Measurements from ENCODE around the gene RDX.
"Not testable (repeated sequence)": the region's sequence is repeated elsewhere in the genome, so short reads cannot be mapped to it uniquely, and the experiment has no call there.

The RDX gene

GRCh38 chr11:110199184-110199981 lies 97.0 kb downstream of the RDX start:
- no peak for DNase-seq

GRCh38 chr11:110198031-110198729 lies 98.2 kb downstream of the RDX start:
- no peak for DNase-seq

GRCh38 chr11:110196884-110197420 lies 99.5 kb downstream of the RDX start:
- DNase-seq, result no peak

GRCh38 chr11:110196241-110196754 lies 100.1 kb downstream of the RDX start:
- no peak for DNase-seq

GRCh38 chr11:110194211-110194766 lies 102.1 kb downstream of the RDX start:
- DNase-seq, result not testable (repeated sequence)

- DNase-seq, result not testable (repeated sequence)
Measured at GRCh38 chr11:110192604-110193282, 103.7 kb downstream of the RDX start.

GRCh38 chr11:110190885-110191284 lies 105.5 kb downstream of the RDX start:
- DNase-seq, result no peak

GRCh38 chr11:110187731-110188130 lies 108.7 kb downstream of the RDX start:
- DNase-seq, result no peak

GRCh38 chr11:110186867-110187266 lies 109.5 kb downstream of the RDX start:
- no peak for DNase-seq

- DNase-seq, result no peak
Measured at GRCh38 chr11:110186456-110186855, 110.0 kb downstream of the RDX start.

- no peak for DNase-seq
Measured at GRCh38 chr11:110185599-110185998, 110.8 kb downstream of the RDX start.

GRCh38 chr11:110185121-110185591 lies 111.3 kb downstream of the RDX start:
- DNase-seq, result no peak

GRCh38 chr11:110184456-110184855 lies 112.0 kb downstream of the RDX start:
- no peak for DNase-seq

- DNase-seq, result no peak
Measured at GRCh38 chr11:110182886-110183285, 113.5 kb downstream of the RDX start.

GRCh38 chr11:110179064-110179463 lies 117.3 kb downstream of the RDX start:
- no peak for DNase-seq

GRCh38 chr11:110177086-110177456 lies 119.3 kb downstream of the RDX start:
- no peak for DNase-seq

GRCh38 chr11:110176366-110177085 lies 119.9 kb downstream of the RDX start:
- no peak for DNase-seq

GRCh38 chr11:110174645-110175310 lies 121.6 kb downstream of the RDX start:
- no peak for DNase-seq

- DNase-seq, result no peak
Measured at GRCh38 chr11:110173811-110174644, 122.4 kb downstream of the RDX start.

- DNase-seq, result no peak
Measured at GRCh38 chr11:110172468-110173065, 123.8 kb downstream of the RDX start.
